ENCODE data around the gene SIRT7.

The SIRT7 gene

GRCh38 chr17:81885869-81886548 lies 32.0 kb downstream of the SIRT7 start:
- Histone ChIP-seq H3K27ac (no peak overlapping the region), H3K4me3 (no peak overlapping the region)
- TF ChIP-seq CTCF (IDR thresholded peaks at IDR 0.05), result no peak
- DNase-seq (ENCODE audit: low spot score), result no peak

GRCh38 chr17:81885454-81885853 lies 32.5 kb downstream of the SIRT7 start:
- no peak for DNase-seq (ENCODE audit: low spot score)
- no peak overlapping the region for H3K4me3 ChIP-seq
- TF ChIP-seq CTCF (IDR thresholded peaks at IDR 0.05), result no peak
- no peak overlapping the region for H3K27ac ChIP-seq

- Histone ChIP-seq H3K27ac (peak overlapping the region in 1 of 2 donors; percentile 31), H3K4me3 (no peak overlapping the region)
- no peak for TF ChIP-seq CTCF (IDR thresholded peaks at IDR 0.05)
- DNase-seq (ENCODE audit: low spot score), result no peak
These were observed 33.0 kb downstream of the SIRT7 start for GRCh38 chr17:81884968-81885367.

- no peak for TF ChIP-seq CTCF (IDR thresholded peaks at IDR 0.05)
- peak overlapping the region in 1 of 2 donors; percentile 25 for H3K27ac ChIP-seq
- DNase-seq (ENCODE audit: low spot score), result no peak
- H3K4me3 ChIP-seq, result no peak overlapping the region
These were observed 33.5 kb downstream of the SIRT7 start for GRCh38 chr17:81884520-81884919.

- no peak overlapping the region for H3K27ac ChIP-seq
- H3K4me3 ChIP-seq, result no peak overlapping the region
- DNase-seq (ENCODE audit: low spot score), result no peak
- no peak for TF ChIP-seq CTCF (IDR thresholded peaks at IDR 0.05)
These were observed 38.9 kb downstream of the SIRT7 start for GRCh38 chr17:81879121-81879520.

- no peak for DNase-seq (ENCODE audit: low spot score)
- no peak for TF ChIP-seq CTCF (IDR thresholded peaks at IDR 0.05)
- Histone ChIP-seq H3K27ac (no peak overlapping the region), H3K4me3 (no peak overlapping the region)
These were observed 39.7 kb downstream of the SIRT7 start for GRCh38 chr17:81878294-81878693.

GRCh38 chr17:81877569-81877968 lies 40.4 kb downstream of the SIRT7 start:
- TF ChIP-seq CTCF (IDR thresholded peaks at IDR 0.05), result no peak
- H3K4me3 ChIP-seq, result no peak overlapping the region
- H3K27ac ChIP-seq, result no peak overlapping the region
- DNase-seq (ENCODE audit: low spot score), result no peak

Data from coronary artery (tissue), 2 donors.